HepG2 (cell line): ENCODE measurements around the gene BNIP1. TPM values are rescaled to one million over a fixed set of nuclear protein-coding genes. Genes with fewer than 3 reads are reported as not detected.
A peak's percentile ranks its signal among the peaks of the same experiment; 100 is the strongest.

Experiments
- ATAC-seq: fragments of 200-7000 bp; cut with Tn5 transposase; 3 replicates; pipeline ENCODE4 v1.9.1; 2020; ENCODE audit warnings: mild to moderate bottlenecking, moderate library complexity
- BruUV-seq: library from RNA; stranded (reverse); fragments of 400-500 nt; replicated peaks from 2 replicates; lab custom pipeline; 2021; lab: Mats Ljungman, UMichigan
- CTCF ChIA-PET: fragments of 300-600 bp; formaldehyde crosslinking; extraction: SDS; loops from one replicate; lab custom pipeline; 2021; ENCODE audit warnings: low total read pairs, inconsistent platforms, low intra/inter-chr PET ratio; lab: Yijun Ruan, JAX
- POLR2A ChIA-PET: fragments of 350-600 bp; sonication (Branson Sonifier 250); formaldehyde crosslinking; loops from one replicate; lab custom pipeline; 2020; ENCODE audit warnings: antibody characterized with exemption, inconsistent platforms; lab: Yijun Ruan, JAX
- DNase-seq: peaks from one replicate; pipeline ENCODE4 v3.0.0-alpha.2; 2015; ENCODE audit warnings: low spot score
- FAIRE-seq: peaks from 3 replicates; lab custom pipeline; 2011; peaks lifted over from hg19 to GRCh38; lab: Jason Lieb, UNC
- H2AFZ ChIP-seq: one replicate; pipeline ENCODE4 v1.6.1; 2011; ENCODE audit warnings: low read length, inconsistent platforms
- H3K27ac ChIP-seq: fragments of 300-600 bp; 3 replicates; pipeline ENCODE4 v1.8.0; 2011; ENCODE audit warnings: mixed run types, mild to moderate bottlenecking, mixed read lengths, low read length, inconsistent platforms; ENCODE audit not compliant: insufficient read depth; ENCODE audit errors: extremely low read length
- H3K27me3 ChIP-seq, 2 experiments: fragments of 200-600 bp in 1 of 2; 2 replicates in 1 of 2; 3 replicates in 1 of 2; pipeline versions ENCODE4 v1.6.0 to v1.8.0; 2011; ENCODE audit warnings: low read length in 2 of 2, mild to moderate bottlenecking in 2 of 2, moderate library complexity in 2 of 2, inconsistent platforms in 1 of 2; ENCODE audit not compliant: insufficient read depth in 2 of 2, control insufficient read depth in 1 of 2
- H3K36me3 ChIP-seq, 2 experiments: fragments of 200-600 bp in 1 of 2; replicated peaks in 1 of 2; 2 replicates in 1 of 2; 3 replicates in 1 of 2; pipeline versions ENCODE4 v1.5.1 to v1.8.0; 2011; ENCODE audit warnings: low read length in 2 of 2, inconsistent platforms in 1 of 2; ENCODE audit not compliant: insufficient read depth in 2 of 2, control insufficient read depth in 1 of 2
- H3K4me1 ChIP-seq: 2 replicates; pipeline ENCODE4 v1.5.1; 2012; ENCODE audit warnings: low read length, inconsistent platforms; ENCODE audit not compliant: insufficient read depth
- H3K4me2 ChIP-seq: 2 replicates; pipeline ENCODE4 v1.6.0; 2011; ENCODE audit warnings: low read depth, low read length, inconsistent platforms
- H3K4me3 ChIP-seq, 3 experiments: fragments of 200-600 bp in 1 of 3; sonication (generic), shearing (Covaris generic) in 1 of 3; replicated peaks in 1 of 3; 2 replicates each; pipeline ENCODE4 v1.5.1; 2011 to 2016; ENCODE audit warnings: low read length in 3 of 3, inconsistent platforms in 2 of 3, low read depth in 2 of 3, mild to moderate bottlenecking in 2 of 3, control low read depth in 1 of 3, mixed read lengths in 1 of 3; ENCODE audit not compliant: insufficient read depth in 1 of 3
- H3K79me2 ChIP-seq: one replicate; pipeline ENCODE4 v1.6.1; 2011; ENCODE audit warnings: low read length, inconsistent platforms; ENCODE audit not compliant: insufficient read depth
- H3K9ac ChIP-seq: 2 replicates; pipeline ENCODE4 v1.6.0; 2011; ENCODE audit warnings: mild to moderate bottlenecking, low read depth, low read length, inconsistent platforms; ENCODE audit not compliant: insufficient read depth
- H3K9me3 ChIP-seq: 2 replicates; pipeline ENCODE4 v1.5.1; 2012; ENCODE audit warnings: mild to moderate bottlenecking, low read length
- H4K20me1 ChIP-seq: 2 replicates; pipeline ENCODE4 v1.6.0; 2011; ENCODE audit warnings: inconsistent platforms, mild to moderate bottlenecking, low read length, moderate library complexity; ENCODE audit not compliant: insufficient read depth
- ESRRA ChIP-seq: sonication (generic); formaldehyde crosslinking; IDR thresholded peaks from 2 replicates; pipeline ENCODE4 v1.5.1; 2020; ENCODE audit warnings: mild to moderate bottlenecking, low read depth, missing genetic modification reagents
- FOSL2 ChIP-seq: sonication (generic); formaldehyde crosslinking; IDR thresholded peaks from 2 replicates; pipeline ENCODE4 v1.4.0; 2020; ENCODE audit warnings: missing genetic modification reagents
- HHEX ChIP-seq: IDR thresholded peaks from 2 replicates; pipeline ENCODE4 v1.6.1; 2016; ENCODE audit warnings: control low read depth
- NR2F1 ChIP-seq, 2 experiments: fragments of 450-650 bp in 1 of 2; formaldehyde crosslinking in 1 of 2; IDR thresholded peaks; 2 replicates each; pipeline versions ENCODE4 v1.5.0 to v1.6.1; 2016 to 2020; ENCODE audit warnings: mild to moderate bottlenecking in 1 of 2, missing compliant biosample characterization in 1 of 2, missing genetic modification reagents in 1 of 2, moderate library complexity in 1 of 2
- NR2F6 ChIP-seq, 2 experiments: IDR thresholded peaks; 2 replicates each; pipeline ENCODE4 v1.6.1; 2016; ENCODE audit warnings: antibody characterized with exemption in 1 of 2, mild to moderate bottlenecking in 1 of 2
- SUZ12 ChIP-seq: fragments of 150-350 bp; IDR thresholded peaks from 2 replicates; pipeline ENCODE4 v1.6.1; 2014; ENCODE audit warnings: low read depth, low read length
- TBX3 ChIP-seq: fragments of 450-650 bp; IDR thresholded peaks from 2 replicates; pipeline ENCODE4 v1.6.1; 2017; ENCODE audit warnings: antibody characterized with exemption, mild to moderate bottlenecking, inconsistent platforms, borderline replicate concordance
- ZBTB42 ChIP-seq: sonication (generic); formaldehyde crosslinking; IDR thresholded peaks from 2 replicates; pipeline ENCODE4 v1.5.0; 2020; ENCODE audit warnings: mild to moderate bottlenecking, missing genetic modification reagents
- ZNF18 ChIP-seq: sonication (generic); formaldehyde crosslinking; IDR thresholded peaks from 2 replicates; pipeline ENCODE4 v1.8.0; 2022; ENCODE audit warnings: mild to moderate bottlenecking, missing genetic modification reagents; ENCODE audit not compliant: insufficient replicate concordance
- ZNF768 ChIP-seq: sonication (generic); formaldehyde crosslinking; IDR thresholded peaks from 2 replicates; pipeline ENCODE4 v1.4.0; 2020; ENCODE audit warnings: missing genetic modification reagents
- WGBS: methylation state at CpG from one replicate; pipeline ENCODE4 v1.1.6; 2017; ENCODE audit warnings: low lambda C conversion rate; 5-methylcytosine and 5-hydroxymethylcytosine counted together
- in situ Hi-C: cut with HindIII; loops from 2 replicates; pipeline ENCODE4 v1.10.0; 2017; ENCODE audit warnings: low pct_unique_long_range_greater_than_20kb; ENCODE audit not compliant: extremely low pct_ligation_motif_present
- intact Hi-C: fragments of 100-400 bp; cut with micrococcal nuclease; formaldehyde crosslinking; loops from one replicate; pipeline ENCODE4 v1.10.0; 2022; ENCODE audit not compliant: unreplicated experiment
- polyA plus RNA-seq, 8 experiments: library from polyadenylated mRNA; depleted of rRNA in 3 of 8; stranded (reverse) in 7 of 8; unstranded in 1 of 8; fragments of >200 nt; fragmentation: Illumina TruSeq in 4 of 8; extraction: Trizol in 4 of 8; gene quantifications; 2 replicates each; pipeline versions ENCODE4 v1.2.1 to v1.2.3, GENCODE V29; 2011 to 2016; ENCODE audit warnings: low read depth in 4 of 8, missing spikeins in 1 of 8, mixed read lengths in 1 of 8; ENCODE audit not compliant: insufficient read depth in 1 of 8
- total RNA-seq, 5 experiments: library from RNA; depleted of rRNA; stranded (reverse); fragments of >200 nt; fragmentation: Illumina TruSeq; extraction: Trizol; gene quantifications; 2 replicates each; pipeline ENCODE4 v1.2.3, GENCODE V29; 2016; ENCODE audit warnings: low read depth in 1 of 5

The BNIP1 gene
- total and polyA plus RNA-seq, 2 of the 13 experiments (the other 11 are each of a cell fraction or from before 2014, with no cell fraction given) = 13.2 to 16.9 TPM

- ChIA-PET CTCF (no interaction called here), POLR2A (no interaction called here)
- FAIRE-seq (no peak), ATAC-seq (no peak; the same call in 2 of the 3 replicates), DNase-seq (peak; percentile 34)
- Histone ChIP-seq H3K4me1 (peaks cover 10% of the 10 kb centered on the region), H2AFZ (no peak overlapping the region), H3K79me2 (no peaks in the 10 kb centered on the region), H3K9ac (no peak overlapping the region), H3K36me3 (no peaks in the 10 kb centered on the region), H3K4me2 (no peak overlapping the region), H3K27ac (no peak overlapping the region), H4K20me1 (no peaks in the 10 kb centered on the region), H3K4me3 (no peak overlapping the region), H3K27me3 (peaks cover 0 to 20% of the 10 kb centered on the region in 2 experiments; a peak in 4 of 5 replicates), H3K9me3 (peaks cover 8% of the 10 kb centered on the region; the same call in 1 of the 2 replicates)
- WGBS = 27% methylated on average over 5 of the region's 13 CpGs
- BruUV-seq = no TSS peak
- intact Hi-C loops = loop anchor here (5.0 kb wide), 1 partner anchor 219 kb away; the partner anchor contains the start of gene ATP6V0E1
- in situ Hi-C loops = loop anchor here (10.0 kb wide), 1 partner anchor 497 kb away; no protein-coding TSS in a partner anchor
- peak; percentile 19 to 43; a peak in 2 of 4 replicates for TF ChIP-seq NR2F1 (CRISPR knock-in tag; IDR thresholded peaks at IDR 0.05)
- TF ChIP-seq ZNF18 (CRISPR knock-in tag) = no peak
- no peak for TF ChIP-seq SUZ12
- TF ChIP-seq HHEX (CRISPR knock-in tag) = peak; percentile 79
- peak; percentile 45; the same call in 1 of the 2 replicates for TF ChIP-seq TBX3
- TF ChIP-seq NR2F6 (IDR thresholded peaks at IDR 0.05) = peak; percentile 55; the same call in 1 of the 2 replicates
- peak; percentile 53; the same call in 1 of the 2 replicates for TF ChIP-seq NR2F6 (CRISPR knock-in tag; IDR thresholded peaks at IDR 0.05)
- 0 out of 2 replicates have a peak, but pooled peaks have one; percentile 31 for TF ChIP-seq ESRRA (CRISPR knock-in tag)
- TF ChIP-seq ZNF768 = no peak
- no peak for TF ChIP-seq ZBTB42 (CRISPR knock-in tag)
- TF ChIP-seq FOSL2 (CRISPR knock-in tag) = peak; percentile 31; the same call in 1 of the 2 replicates
Measured at GRCh38 chr5:173201636-173202265, 57.4 kb downstream of the BNIP1 start.
